Upper lobe of left lung (tissue), 4 donors: Measurements from ENCODE around the gene TBC1D9.
A peak's percentile ranks its signal among the peaks of the same experiment; 100 is the strongest.

Source experiments
- POLR2A ChIP-seq, 4 donors: fragments of 450-650 bp; IDR thresholded peaks; one replicate each; pipeline ENCODE4 v1.5.1; 2016 to 2017; ENCODE audit warnings: antibody characterized with exemption in 4 of 4, mild to moderate bottlenecking in 2 of 4
- TF ChIP-seq, protein P1 (sequence below), 6 experiments: fragments of 450-650 bp in 4 of 6; fragments of 200-600 bp in 2 of 6; sonication (generic) in 2 of 6; IDR thresholded peaks; one replicate each; pipeline ENCODE4 v1.5.1; 2016 to 2019; ENCODE audit warnings: antibody characterized with exemption in 6 of 6

DNA sequence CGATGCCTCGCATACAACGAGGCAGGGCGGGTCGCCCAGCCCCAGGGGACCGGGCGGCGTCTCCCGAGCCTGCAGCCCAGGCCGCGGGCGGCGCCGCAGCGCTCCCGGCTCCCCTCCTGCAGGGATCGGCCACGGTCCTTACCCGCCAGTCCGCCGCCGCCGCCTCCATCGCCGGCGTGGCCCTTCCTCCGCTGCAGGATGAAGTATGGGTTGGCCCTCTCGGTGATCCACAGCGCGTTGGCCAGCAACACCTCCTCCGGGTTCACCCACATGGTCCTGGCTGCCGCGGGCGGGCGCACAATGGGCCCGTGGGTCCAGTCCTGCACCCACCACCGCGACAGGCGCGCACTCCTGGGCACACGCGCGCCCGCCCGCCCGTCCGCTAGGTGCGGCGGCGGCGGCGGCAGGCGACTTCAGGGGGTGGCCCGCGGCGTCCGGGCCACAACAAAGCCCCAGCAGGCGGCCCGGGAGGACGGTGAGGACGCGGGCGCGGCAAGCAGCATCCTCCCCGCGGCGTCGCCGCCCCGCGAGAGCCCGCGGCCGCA is 339 bp downstream of the TBC1D9 start:
- TF ChIP-seq POLR2A (IDR thresholded peaks at IDR 0.05), result no peak
- TF ChIP-seq, protein P1, sequence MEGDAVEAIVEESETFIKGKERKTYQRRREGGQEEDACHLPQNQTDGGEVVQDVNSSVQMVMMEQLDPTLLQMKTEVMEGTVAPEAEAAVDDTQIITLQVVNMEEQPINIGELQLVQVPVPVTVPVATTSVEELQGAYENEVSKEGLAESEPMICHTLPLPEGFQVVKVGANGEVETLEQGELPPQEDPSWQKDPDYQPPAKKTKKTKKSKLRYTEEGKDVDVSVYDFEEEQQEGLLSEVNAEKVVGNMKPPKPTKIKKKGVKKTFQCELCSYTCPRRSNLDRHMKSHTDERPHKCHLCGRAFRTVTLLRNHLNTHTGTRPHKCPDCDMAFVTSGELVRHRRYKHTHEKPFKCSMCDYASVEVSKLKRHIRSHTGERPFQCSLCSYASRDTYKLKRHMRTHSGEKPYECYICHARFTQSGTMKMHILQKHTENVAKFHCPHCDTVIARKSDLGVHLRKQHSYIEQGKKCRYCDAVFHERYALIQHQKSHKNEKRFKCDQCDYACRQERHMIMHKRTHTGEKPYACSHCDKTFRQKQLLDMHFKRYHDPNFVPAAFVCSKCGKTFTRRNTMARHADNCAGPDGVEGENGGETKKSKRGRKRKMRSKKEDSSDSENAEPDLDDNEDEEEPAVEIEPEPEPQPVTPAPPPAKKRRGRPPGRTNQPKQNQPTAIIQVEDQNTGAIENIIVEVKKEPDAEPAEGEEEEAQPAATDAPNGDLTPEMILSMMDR (IDR thresholded peaks at IDR 0.05), result peak in 4 of 6 experiments; percentile 23 to 41 (median 35)
